Gastrocnemius medialis (tissue), 4 donors: ENCODE results near the gene CDK3. TPM values are rescaled to one million over a fixed set of nuclear protein-coding genes. Genes with fewer than 3 reads are reported as not detected.
A peak's percentile ranks its signal among the peaks of the same experiment; 100 is the strongest.

Experiments
- ATAC-seq, 2 donors: fragments of 150-250 bp; one replicate each; pipeline ENCODE4 v1.9.1; 2016
- DNase-seq, 2 donors: peaks; one replicate each; pipeline ENCODE4 v3.0.0-alpha.2; 2019
- H3K27ac ChIP-seq, 4 donors: fragments of 200-600 bp; sonication (generic); 1 replicate in 1 of 4; 2 replicates in 3 of 4; pipeline ENCODE4 v1.5.1; 2016 to 2018; ENCODE audit warnings: mild to moderate bottlenecking in 2 of 4, moderate library complexity in 1 of 4
- H3K27me3 ChIP-seq, 3 donors: fragments of 200-600 bp; sonication (generic) in 2 of 3; 1 replicate in 1 of 3; 2 replicates in 2 of 3; pipeline versions ENCODE4 v1.5.1 to v1.6.0; 2016 to 2019; ENCODE audit warnings: mild to moderate bottlenecking in 1 of 3, moderate library complexity in 1 of 3
- H3K36me3 ChIP-seq, 2 donors: fragments of 200-600 bp; sonication (generic) in 1 of 2; one replicate each; pipeline ENCODE4 v1.5.1; 2017 to 2018
- H3K4me1 ChIP-seq, 2 donors: fragments of 200-600 bp; sonication (generic) in 1 of 2; one replicate each; pipeline ENCODE4 v1.5.1; 2016 to 2017; ENCODE audit warnings: mild to moderate bottlenecking in 2 of 2
- H3K4me3 ChIP-seq, 4 donors: fragments of 200-600 bp; sonication (generic) in 3 of 4; 1 replicate in 1 of 4; 2 replicates in 3 of 4; pipeline ENCODE4 v1.5.1; 2016 to 2019; ENCODE audit warnings: mild to moderate bottlenecking in 2 of 4
- H3K9me3 ChIP-seq, 3 donors: fragments of 200-600 bp; sonication (generic) in 2 of 3; 1 replicate in 1 of 3; 2 replicates in 2 of 3; pipeline ENCODE4 v1.5.1; 2016 to 2019
- POLR2A ChIP-seq, 2 donors: fragments of 450-650 bp; IDR thresholded peaks; one replicate each; pipeline ENCODE4 v1.6.1; 2017; ENCODE audit warnings: antibody characterized with exemption in 2 of 2, mild to moderate bottlenecking in 2 of 2, moderate library complexity in 2 of 2
- in situ Hi-C, 4 donors: fragments of 200-750 bp; cut with MboI; loops; one replicate each; pipeline versions ENCODE4 v1.15.0 to v1.8.0; 2017; ENCODE audit warnings: low sequenced_read_pairs in 4 of 4
- intact Hi-C: fragments of 100-400 bp; cut with DNase I; formaldehyde crosslinking; loops from one replicate; pipeline ENCODE4 v1.15.1; 2023; ENCODE audit warnings: low total_unique reads
- total RNA-seq, 4 donors: library from RNA; depleted of rRNA; stranded (reverse); fragments of >200 nt; gene quantifications; one replicate each; pipeline versions ENCODE4 v1.1.0 to v1.2.3, GENCODE V29; 2016
- TF ChIP-seq, protein P1 (sequence below), 5 experiments: fragments of 450-650 bp in 3 of 5; fragments of 200-600 bp in 2 of 5; sonication (generic) in 2 of 5; IDR thresholded peaks in 4 of 5; conservative IDR thresholded peaks in 1 of 5; 1 replicate in 4 of 5; 2 replicates in 1 of 5; pipeline ENCODE4 v1.5.1; 2016 to 2019; ENCODE audit warnings: antibody characterized with exemption in 5 of 5, mild to moderate bottlenecking in 3 of 5, moderate library complexity in 3 of 5

The CDK3 gene
- total RNA-seq, 4 donors from 2014 or later = 0.33 to 1.8 (median 1.1) TPM

DNA sequence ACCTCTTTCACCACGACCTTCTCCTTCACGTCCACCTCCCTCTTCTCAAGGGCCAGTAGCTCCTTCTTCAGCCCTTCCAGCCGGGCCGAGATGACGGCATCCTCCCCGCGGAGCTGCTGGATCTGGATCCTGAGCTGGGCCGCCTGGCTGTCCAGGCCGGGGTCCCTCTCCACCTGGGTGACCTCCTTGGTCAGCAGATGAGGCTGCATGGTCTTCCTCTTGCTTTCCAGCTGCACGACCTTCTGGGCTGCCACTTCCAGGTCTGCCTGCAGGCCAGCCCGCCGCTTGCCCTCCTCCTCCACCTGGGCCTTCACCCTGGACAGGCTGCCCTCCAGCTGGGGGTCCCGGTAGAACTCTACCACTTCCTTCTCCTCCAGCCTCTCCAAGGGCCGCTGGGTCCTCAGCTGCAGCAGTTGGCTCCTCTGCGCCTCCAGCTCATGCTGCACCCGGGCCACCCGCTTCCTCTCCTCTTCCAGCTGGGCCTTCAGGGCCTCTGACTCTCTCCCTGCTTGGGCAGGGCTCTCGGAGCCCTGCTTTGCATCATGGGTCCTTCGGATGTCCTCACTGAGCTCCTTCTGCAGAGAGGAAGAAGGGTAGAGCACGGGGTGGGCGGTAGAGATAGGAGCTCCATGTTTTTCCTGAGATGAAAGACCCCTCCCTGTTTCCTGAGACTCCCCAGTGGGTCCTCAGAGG lies 9.5 kb downstream of the CDK3 start:
- no peaks in the 10 kb centered on the region for H3K9me3 ChIP-seq
- DNase-seq (no peak), ATAC-seq (no peak)
- H3K4me1 ChIP-seq = peaks cover 4 to 5% of the 10 kb centered on the region in 2 donors
- H3K27me3 ChIP-seq = no peaks in the 10 kb centered on the region
- no peak overlapping the region for H3K27ac ChIP-seq
- no peak for TF ChIP-seq POLR2A (IDR thresholded peaks at IDR 0.05)
- TF ChIP-seq, protein P1, sequence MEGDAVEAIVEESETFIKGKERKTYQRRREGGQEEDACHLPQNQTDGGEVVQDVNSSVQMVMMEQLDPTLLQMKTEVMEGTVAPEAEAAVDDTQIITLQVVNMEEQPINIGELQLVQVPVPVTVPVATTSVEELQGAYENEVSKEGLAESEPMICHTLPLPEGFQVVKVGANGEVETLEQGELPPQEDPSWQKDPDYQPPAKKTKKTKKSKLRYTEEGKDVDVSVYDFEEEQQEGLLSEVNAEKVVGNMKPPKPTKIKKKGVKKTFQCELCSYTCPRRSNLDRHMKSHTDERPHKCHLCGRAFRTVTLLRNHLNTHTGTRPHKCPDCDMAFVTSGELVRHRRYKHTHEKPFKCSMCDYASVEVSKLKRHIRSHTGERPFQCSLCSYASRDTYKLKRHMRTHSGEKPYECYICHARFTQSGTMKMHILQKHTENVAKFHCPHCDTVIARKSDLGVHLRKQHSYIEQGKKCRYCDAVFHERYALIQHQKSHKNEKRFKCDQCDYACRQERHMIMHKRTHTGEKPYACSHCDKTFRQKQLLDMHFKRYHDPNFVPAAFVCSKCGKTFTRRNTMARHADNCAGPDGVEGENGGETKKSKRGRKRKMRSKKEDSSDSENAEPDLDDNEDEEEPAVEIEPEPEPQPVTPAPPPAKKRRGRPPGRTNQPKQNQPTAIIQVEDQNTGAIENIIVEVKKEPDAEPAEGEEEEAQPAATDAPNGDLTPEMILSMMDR (IDR thresholded peaks at IDR 0.05 in 4 of 5, conservative IDR thresholded peaks at IDR 0.05 in 1 of 5) = no peak
- no peak overlapping the region for H3K4me3 ChIP-seq
- in situ Hi-C loops = loop anchor here (5.0 to 10.0 kb wide), 2 partner anchors 103 to 285 kb away; no protein-coding TSS in a partner anchor
- no peaks in the 10 kb centered on the region for H3K36me3 ChIP-seq
- intact Hi-C loops = no loop called here

DNA sequence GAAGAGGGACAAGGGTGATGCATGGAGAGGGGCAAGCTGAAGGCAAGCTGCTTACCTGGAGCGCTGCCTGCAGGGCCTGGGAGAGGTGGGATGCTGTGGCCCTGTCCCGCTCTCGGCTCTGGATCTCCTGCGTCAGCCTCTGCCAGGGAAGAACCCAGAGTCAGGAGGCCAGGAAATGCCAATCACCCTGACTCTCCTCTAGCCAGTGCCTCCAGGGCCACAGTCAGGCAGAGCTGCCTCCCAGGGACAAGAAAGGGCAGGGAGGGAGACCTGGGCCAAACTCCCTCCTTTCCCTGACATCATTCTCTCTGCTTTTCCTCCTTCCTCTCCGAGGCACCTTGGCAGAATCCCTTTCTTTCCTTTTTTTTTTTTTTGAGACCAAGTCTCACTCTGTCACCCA lies 11.3 kb downstream of the CDK3 start:
- ATAC-seq = no peak
- in situ Hi-C loops = loop anchor here in 1 of 4 donors (10.0 kb wide), 1 partner anchor 283 kb away; no protein-coding TSS in a partner anchor
- TF ChIP-seq, protein P1 (IDR thresholded peaks at IDR 0.05 in 4 of 5, conservative IDR thresholded peaks at IDR 0.05 in 1 of 5) = no peak
- TF ChIP-seq POLR2A (IDR thresholded peaks at IDR 0.05) = no peak
- H3K9me3 ChIP-seq = no peaks in the 10 kb centered on the region
- H3K27me3 ChIP-seq = no peaks in the 10 kb centered on the region
- DNase-seq = no peak
- H3K4me1 ChIP-seq = peaks cover 0 to 3% of the 10 kb centered on the region in 2 donors
- no peak overlapping the region for H3K4me3 ChIP-seq
- H3K36me3 ChIP-seq = no peaks in the 10 kb centered on the region
- intact Hi-C loops = no loop called here
- H3K27ac ChIP-seq = no peak overlapping the region

DNA sequence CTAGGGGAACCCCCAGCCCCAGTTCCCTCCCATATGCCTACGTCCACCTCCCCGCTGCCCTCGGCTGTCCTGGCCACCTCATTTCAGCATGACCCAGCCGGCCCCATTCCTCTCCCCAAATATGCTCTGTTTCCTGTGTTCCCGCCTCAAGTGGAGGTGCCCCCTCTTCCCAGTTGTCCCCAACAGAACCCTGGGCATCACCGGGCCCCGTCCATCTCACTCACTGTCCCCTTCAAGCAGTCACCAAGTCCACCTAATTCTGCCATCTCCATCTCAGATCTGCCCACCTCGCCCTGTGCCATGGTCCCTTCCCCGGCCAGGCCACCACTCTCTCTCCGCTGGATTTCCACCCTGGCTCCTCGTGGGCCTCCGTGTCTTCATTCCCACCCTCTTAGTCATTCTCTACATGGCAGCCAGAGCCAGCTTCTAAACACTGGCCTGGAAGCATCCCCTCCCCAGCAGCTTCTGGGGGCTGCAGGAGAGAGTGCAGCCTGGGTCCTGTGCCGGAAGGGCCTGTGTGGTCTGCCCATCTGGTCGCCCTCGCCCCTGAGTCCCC lies 12.8 kb downstream of the CDK3 start:
- peaks cover 0 to 3% of the 10 kb centered on the region in 2 donors for H3K4me1 ChIP-seq
- no peaks in the 10 kb centered on the region for H3K27me3 ChIP-seq
- no peak overlapping the region for H3K4me3 ChIP-seq
- no peak for ATAC-seq
- TF ChIP-seq POLR2A (IDR thresholded peaks at IDR 0.05) = no peak
- TF ChIP-seq, protein P1 (IDR thresholded peaks at IDR 0.05 in 4 of 5, conservative IDR thresholded peaks at IDR 0.05 in 1 of 5) = no peak
- intact Hi-C loops (no loop called here), in situ Hi-C loops (loop anchor here in 1 of 4 donors (10.0 kb wide), 1 partner anchor 281 kb away; no protein-coding TSS in a partner anchor)
- H3K9me3 ChIP-seq = no peaks in the 10 kb centered on the region
- no peak for DNase-seq
- no peak overlapping the region for H3K27ac ChIP-seq
- no peaks in the 10 kb centered on the region for H3K36me3 ChIP-seq

DNA sequence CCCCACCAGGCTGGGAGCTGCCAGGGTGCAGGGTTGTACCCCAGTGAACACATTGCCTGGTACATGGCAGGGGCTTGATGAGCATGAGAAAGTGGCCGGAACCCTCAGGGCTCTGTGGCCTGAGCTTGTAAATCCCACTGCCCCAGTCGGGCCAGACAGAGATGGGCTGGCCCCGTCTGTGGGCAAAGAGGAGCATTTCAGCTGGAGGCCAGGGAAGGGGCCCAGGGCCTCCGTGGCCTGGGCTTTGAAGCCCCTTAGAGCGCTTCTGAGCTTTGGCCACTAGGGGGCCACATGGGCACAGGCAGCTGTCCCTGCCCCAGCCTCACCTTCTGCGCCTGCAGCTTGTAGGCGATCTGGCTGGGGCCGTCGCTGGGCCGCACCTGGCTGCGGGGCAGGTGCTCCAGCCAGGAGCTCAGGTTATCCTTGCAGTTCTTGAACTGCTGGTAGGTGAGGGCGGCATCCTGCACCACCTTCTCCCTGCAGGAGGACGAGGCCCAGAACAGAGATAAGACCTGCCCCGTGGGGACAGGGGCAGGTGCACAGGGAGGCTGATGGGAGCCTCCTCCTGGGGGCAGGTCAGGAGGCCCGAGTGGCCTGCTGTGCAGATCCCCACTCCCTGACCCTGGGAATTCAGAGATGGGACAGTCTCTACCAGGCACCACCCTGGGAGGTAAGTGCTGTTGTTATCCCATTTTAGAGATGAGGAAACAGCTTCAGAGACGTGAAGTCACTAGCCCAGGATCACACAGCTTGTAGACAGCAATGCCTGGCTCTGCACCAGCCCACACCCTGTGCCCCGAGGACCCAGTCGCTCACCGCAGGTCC lies 13.7 kb downstream of the CDK3 start:
- in situ Hi-C loops (loop anchor here in 1 of 4 donors (10.0 kb wide), 1 partner anchor 280 kb away; no protein-coding TSS in a partner anchor), intact Hi-C loops (no loop called here)
- no peaks in the 10 kb centered on the region for H3K27me3 ChIP-seq
- TF ChIP-seq POLR2A (IDR thresholded peaks at IDR 0.05) = no peak
- TF ChIP-seq, protein P1 (IDR thresholded peaks at IDR 0.05 in 4 of 5, conservative IDR thresholded peaks at IDR 0.05 in 1 of 5) = peak; percentile 74 to 97 (median 88)
- peak; percentile 24 to 52 for DNase-seq
- no peak overlapping the region for H3K27ac ChIP-seq
- H3K4me3 ChIP-seq = no peak overlapping the region
- H3K4me1 ChIP-seq = peaks cover 0 to 3% of the 10 kb centered on the region in 2 donors
- H3K9me3 ChIP-seq = no peaks in the 10 kb centered on the region
- peak; percentile 69 to 83 for ATAC-seq
- H3K36me3 ChIP-seq = no peaks in the 10 kb centered on the region
